LNCAP (cell line): Measurements from ENCODE around the gene ENO2.

Experiments
- TF ChIP-seq, protein P1 (sequence below): fragments of 450-650 bp; IDR thresholded peaks from 2 replicates; pipeline ENCODE4 v1.5.1; 2017; ENCODE audit warnings: mild to moderate bottlenecking

The ENO2 gene

GRCh38 chr12:6936636-6937480 lies 22.5 kb downstream of the ENO2 start:
- TF ChIP-seq, protein P1, sequence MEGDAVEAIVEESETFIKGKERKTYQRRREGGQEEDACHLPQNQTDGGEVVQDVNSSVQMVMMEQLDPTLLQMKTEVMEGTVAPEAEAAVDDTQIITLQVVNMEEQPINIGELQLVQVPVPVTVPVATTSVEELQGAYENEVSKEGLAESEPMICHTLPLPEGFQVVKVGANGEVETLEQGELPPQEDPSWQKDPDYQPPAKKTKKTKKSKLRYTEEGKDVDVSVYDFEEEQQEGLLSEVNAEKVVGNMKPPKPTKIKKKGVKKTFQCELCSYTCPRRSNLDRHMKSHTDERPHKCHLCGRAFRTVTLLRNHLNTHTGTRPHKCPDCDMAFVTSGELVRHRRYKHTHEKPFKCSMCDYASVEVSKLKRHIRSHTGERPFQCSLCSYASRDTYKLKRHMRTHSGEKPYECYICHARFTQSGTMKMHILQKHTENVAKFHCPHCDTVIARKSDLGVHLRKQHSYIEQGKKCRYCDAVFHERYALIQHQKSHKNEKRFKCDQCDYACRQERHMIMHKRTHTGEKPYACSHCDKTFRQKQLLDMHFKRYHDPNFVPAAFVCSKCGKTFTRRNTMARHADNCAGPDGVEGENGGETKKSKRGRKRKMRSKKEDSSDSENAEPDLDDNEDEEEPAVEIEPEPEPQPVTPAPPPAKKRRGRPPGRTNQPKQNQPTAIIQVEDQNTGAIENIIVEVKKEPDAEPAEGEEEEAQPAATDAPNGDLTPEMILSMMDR = no peak

- TF ChIP-seq, protein P1 = peak; percentile 95
Observed at GRCh38 chr12:6937481-6938352, 23.3 kb downstream of the ENO2 start.

DNA sequence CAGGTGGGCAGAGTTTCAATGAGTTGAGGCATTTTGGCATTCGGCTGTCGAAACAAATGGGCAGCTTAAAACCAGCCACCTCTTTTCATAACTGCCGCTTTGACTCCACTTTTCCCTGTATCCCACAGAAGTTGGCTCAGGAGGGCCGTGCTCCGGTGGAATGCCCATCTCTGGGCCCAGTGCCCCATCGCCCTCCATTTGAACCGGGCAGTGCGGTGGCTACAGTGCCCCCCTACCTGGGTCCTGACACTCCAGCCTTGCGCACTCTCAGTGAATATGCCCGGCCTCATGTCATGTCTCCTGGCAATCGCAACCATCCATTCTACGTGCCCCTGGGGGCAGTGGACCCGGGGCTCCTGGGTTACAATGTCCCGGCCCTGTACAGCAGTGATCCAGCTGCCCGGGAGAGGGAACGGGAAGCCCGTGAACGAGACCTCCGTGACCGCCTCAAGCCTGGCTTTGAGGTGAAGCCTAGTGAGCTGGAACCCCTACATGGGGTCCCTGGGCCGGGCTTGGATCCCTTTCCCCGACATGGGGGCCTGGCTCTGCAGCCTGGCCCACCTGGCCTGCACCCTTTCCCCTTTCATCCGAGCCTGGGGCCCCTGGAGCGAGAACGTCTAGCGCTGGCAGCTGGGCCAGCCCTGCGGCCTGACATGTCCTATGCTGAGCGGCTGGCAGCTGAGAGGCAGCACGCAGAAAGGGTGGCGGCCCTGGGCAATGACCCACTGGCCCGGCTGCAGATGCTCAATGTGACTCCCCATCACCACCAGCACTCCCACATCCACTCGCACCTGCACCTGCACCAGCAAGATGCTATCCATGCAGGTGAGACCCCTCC lies 24.2 kb downstream of the ENO2 start:
- TF ChIP-seq, protein P1 = 0 out of 2 replicates have a peak, but pooled peaks have one; percentile 7

- TF ChIP-seq, protein P1 = no peak
Observed at GRCh38 chr12:6939191-6939540, 24.8 kb downstream of the ENO2 start.

GRCh38 chr12:6941267-6941666 lies 26.9 kb downstream of the ENO2 start:
- TF ChIP-seq, protein P1 = no peak

DNA sequence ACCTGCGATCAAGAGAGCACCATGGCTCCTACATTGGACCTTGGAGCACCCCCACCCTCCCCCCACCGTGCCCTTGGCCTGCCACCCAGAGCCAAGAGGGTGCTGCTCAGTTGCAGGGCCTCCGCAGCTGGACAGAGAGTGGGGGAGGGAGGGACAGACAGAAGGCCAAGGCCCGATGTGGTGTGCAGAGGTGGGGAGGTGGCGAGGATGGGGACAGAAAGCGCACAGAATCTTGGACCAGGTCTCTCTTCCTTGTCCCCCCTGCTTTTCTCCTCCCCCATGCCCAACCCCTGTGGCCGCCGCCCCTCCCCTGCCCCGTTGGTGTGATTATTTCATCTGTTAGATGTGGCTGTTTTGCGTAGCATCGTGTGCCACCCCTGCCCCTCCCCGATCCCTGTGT lies 27.4 kb downstream of the ENO2 start:
- TF ChIP-seq, protein P1 = no peak

- TF ChIP-seq, protein P1 = no peak
Observed at GRCh38 chr12:6942331-6942665, 27.9 kb downstream of the ENO2 start.
